ENCODE measurements around the gene LDLRAD4.
"Not testable (repeated sequence)": the region's sequence is repeated elsewhere in the genome, so short reads cannot be mapped to it uniquely, and the experiment has no call there.

The LDLRAD4 gene

DNA sequence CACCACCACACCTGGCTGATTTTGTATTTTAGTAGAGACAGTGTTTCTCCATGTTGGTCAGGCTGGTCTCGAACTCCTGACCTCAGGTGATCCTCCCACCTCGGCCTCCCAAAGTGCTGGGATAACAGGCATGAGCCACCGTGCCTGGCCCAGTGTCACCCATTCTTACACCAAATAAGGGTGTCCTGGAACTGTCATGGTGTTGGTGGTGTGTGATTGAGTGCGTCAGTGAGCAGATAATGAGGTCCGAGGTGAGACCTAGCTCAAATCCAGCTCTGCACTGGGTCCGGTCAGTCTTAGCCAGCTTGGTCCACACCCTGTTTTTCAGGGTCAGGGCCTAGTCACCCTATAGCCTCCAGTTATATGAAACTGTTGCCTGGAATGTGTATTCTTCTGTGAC, 270.7 kb downstream of the LDLRAD4 start:
- DNase-seq (ENCODE audit: low spot score) = not testable (repeated sequence)

DNA sequence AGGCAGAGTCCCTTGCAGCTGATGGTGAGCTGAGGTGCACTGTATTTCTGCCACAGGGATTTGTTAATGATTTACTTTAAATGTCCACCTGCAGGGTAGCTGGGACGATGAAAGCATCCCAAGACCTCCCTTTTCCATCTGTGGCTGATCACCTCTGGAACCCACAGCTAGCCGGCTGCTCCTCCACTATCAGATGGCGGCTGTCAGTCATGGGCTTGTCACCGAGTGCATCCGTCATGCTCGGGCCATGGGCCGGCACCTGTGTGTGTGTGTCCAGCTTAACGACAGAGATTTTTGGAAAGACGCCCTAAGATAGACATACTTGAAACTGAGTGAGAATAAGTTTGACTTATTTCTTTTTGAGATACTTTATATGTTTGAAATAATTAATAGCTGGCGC, 272.6 kb downstream of the LDLRAD4 start:
- no peak for DNase-seq (ENCODE audit: low spot score)

DNA sequence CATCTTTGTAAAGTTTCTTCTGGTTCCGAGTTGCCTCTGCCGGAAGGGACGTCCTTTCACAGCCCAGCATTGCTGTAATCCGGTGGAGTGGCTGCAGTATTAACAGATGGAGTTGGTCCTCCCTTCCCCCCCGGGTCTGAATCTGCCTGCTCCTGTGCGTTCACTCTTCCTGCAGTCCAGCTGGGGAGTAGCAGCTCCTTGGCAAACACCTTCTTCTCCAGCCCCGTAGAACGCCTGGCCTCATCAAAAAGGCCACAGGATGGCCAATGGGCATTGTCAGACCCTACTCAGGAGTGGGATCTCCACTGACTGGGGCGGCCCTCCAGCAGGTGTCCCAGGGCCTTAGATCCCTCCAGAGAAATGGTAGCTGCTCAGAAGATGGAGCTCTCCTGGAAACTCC, 273.8 kb downstream of the LDLRAD4 start:
- DNase-seq (ENCODE audit: low spot score) = no peak

DNA sequence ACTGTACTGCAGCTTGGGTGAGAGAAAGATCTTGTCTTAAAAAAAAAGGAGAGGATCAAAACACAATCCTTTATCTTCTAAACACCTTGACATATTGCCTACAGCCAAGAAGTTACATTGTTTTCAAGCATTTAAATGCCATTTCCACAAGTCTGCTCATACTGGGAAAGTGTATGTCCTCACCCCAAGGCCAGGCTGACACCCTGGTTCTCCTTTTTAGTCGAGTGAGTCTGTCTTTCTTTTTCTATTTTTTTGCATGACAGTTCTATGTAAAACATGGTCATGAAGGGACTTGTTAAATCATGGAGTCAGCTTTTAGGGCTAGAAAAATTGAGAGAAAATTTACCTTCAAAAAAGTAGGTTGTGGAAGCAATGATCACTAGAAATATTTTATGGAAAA, 274.5 kb downstream of the LDLRAD4 start:
- DNase-seq (ENCODE audit: low spot score) = no peak

DNA sequence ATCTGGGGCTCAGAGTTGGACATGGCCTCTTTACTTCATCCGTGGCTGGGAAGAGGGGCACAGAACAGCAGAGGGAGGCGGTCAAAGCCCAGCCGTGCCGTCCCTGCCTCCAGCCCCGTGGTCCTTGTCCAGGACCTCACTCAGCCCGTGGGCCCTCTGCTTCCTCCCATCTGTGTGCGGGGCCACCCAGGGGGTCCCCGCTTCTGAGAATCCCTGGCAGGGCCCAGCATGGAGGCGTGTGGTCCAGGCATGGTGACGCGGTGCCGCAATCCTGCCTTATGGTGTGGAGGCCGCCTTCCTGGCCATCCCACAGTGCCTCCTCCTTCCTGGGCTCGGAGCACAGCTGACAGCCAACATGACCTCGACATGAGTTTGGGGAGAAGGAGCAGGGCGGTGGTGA, 275.2 kb downstream of the LDLRAD4 start:
- no peak for DNase-seq (ENCODE audit: low spot score)

DNA sequence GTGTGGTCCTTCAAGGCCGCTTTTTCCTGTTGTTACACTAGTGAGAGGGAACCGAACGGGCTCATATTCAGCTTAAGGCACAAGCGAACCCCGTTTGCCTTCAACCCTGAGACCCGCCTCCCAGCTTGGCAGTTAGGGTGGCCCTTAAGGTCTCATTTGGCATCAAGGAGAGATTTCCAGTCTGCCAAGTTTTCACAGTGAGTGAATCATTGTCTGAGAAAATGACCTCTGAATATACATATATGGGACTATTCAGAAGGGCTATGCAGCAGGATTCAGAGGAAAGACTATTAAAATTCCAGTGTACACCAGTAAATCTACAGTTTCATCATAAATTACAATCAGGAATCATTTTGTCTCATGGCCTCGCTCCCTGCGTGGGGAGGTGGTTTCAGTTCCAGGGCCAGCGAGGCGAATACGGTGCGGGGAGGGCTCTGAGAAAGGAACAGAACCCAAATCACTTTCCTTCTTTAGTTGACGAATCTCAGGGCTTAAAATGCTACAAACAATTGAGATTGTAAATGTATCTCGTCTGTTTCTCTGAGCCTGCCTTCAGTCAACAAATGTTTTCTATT, 276.4 kb downstream of the LDLRAD4 start:
- DNase-seq (ENCODE audit: low spot score) = no peak

DNA sequence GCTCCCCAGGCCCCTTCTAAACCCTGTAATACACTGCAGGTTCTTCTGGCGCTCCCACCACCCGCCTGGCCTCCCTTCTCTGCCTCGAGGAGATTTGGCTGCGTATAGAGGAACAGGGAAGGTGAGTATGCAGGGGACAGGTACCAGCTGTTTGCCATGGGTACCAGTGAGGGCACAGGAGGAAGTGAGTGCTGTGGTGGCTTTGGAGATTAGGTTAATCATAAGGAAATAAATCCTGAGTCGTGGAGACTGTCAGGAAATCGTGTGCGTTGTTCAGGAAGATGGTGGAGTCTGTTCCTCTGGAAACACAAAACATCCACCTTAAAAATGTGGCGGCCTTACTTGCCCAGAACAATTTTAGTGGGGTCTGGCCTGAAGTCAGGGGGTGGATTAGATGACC, 277.4 kb downstream of the LDLRAD4 start:
- DNase-seq (ENCODE audit: low spot score) = no peak

DNA sequence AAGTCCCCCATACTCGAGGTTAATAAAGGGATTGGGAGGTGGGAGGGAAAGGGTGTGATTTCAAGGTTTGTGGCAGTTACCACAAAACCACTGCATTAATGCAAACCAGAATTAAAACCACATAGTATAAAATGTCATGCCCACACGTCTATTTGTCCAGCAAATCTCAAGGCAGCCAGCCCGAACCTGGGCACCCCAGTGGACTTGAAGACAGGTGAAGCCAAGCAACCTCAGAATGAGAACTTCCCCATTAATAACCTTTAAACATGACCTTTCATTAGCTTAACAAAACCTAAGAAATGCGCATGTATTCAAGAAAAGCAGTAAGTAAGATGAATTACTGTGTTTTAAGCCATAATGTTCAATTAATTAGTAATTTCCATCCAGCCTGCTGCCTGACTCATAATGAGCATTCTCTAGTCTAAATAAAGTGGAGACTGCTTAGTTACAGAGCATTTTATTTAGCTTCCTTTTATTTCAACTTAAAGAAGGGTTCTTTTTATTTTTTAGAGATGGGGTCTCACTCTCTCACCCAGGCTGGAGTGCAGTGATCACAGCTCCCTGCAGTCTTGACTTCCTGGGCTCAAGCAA, 278.2 kb downstream of the LDLRAD4 start:
- DNase-seq (ENCODE audit: low spot score) = no peak

DNA sequence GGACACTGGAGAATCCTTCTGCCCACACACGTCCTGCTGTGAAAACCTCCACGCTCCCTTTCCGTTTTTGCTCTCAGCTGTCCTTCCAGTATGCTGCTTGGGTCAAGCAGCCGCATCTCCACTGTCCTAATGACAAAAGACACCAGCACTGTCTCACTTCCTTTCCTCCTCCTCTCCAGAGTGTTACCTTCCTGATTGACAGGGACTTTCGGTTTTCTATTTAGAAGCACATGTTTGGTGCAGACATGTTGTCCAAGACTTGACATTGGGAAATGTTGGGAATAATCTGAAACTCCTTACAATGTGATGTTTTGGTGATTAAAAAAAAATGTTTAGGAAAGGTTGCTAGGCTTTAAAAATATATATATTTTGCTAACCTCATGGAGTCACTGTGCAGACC, 281.2 kb downstream of the LDLRAD4 start:
- no peak for DNase-seq (ENCODE audit: low spot score)

DNA sequence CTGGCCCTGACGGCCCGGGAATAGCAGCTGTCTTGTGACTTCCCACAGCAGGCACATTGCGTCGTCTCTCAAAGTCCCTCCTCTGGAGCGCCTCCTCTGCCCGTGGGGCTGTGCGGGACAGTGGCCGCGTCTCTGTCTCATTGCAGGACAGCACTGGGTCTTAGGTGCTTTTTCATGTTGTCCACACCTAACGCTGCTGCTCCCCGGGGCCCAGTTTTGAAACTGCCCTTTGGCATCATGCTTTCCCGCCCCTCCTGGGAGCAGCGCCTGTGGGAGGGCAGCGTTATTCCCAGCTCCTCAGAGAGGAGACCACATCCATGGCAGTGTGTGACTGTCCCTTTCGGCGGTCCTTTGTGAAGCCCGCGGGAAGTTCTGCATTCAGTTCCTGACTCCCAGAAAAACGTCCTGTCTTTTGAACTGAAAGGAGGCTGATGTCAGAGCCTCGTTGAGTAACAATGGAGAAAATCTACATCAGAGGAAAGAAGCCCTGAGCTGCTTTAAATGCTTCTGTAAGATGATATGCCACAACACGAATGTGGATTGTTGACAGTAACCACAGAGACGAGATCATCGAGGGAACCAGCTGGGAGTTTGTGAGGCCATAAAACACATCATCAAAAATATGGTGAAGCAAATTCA, 281.8 kb downstream of the LDLRAD4 start:
- DNase-seq (ENCODE audit: low spot score) = no peak

DNA sequence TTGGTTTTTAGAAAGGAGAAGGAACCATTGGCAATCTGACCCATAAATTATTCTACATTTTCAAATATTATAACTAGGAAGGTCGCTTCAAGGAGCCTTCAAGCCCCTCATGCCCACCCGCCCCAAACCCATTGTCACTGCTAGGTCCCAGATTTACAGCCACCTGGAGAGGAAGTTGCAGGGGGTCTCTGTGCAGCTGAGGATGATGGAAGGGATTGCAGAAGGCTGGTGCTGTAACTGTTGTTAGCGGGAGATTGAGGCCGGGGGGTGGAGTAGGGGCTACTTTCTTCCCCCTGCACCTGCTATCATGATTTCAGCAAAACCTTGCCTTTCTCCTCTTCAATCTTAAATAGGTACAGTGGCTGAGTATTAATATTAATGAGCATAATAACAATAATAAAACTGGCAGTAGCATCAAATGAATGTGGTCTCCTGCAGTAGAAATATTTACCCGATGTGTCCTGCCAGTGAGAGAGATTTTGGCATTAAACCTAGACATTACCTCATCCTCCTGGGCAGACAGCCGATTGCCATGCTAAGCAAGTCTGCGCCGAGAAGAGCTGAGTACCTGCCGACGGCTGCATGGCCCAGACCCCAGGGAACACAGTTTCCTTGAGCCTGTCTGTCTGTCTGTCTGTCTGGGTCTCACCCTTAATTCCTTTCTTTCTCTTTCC, 282.4 kb downstream of the LDLRAD4 start:
- DNase-seq (ENCODE audit: low spot score) = no peak

DNA sequence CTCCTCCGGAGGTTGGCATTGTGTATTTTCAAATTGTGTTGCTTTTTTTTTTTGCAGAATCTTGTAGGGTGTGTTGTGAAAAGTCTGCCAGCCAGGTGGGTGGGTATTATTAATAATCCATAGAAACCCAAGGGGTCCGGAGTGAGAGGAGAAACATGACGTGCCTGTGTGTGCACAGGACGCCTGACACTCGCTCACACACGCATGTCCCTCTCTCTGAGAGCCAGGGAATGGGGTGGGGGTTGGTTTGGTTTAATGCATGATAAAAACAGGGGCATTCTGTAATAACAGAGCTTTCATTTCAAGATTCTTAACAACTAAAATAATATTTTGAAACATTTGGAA, 283.0 kb downstream of the LDLRAD4 start:
- no peak for DNase-seq (ENCODE audit: low spot score)

DNA sequence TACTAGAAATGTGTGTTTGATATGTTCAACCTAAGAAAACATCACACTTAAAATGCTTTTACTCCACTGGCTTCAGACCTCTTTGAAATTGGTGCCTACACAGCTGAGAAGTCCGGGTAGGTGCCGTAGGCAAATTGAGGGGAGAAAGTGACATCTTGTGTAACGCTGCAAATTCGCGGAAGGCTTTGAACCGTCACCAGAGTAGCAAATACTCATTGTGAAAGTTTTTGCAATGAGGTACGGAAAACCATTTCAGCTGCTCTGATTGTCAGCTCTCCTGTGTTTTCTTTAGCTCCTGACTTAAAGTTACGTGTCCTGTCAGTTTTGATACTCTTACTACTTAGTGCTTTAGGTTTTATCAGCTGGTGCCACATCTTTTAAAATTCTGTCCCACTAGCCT, 283.3 kb downstream of the LDLRAD4 start:
- DNase-seq (ENCODE audit: low spot score) = no peak

DNA sequence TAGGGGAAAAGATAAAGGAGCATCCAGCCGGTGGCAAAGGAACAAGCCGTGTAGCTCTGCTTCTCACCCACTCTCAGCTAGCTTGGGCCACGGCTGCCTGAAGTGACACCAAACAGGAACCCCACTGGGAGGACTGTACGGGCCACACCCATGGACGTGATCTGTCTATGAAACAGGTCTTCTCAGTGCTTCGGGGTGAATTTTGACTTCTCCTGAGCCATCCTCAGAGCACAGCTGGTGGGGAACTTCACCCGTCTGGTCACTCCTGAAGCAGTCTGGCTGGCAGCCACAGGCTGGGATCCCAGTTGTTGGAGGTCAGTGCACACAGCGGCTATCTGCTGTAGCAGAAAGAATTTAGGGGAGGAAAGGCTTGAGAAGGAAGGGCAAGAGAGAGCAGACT, 284.0 kb downstream of the LDLRAD4 start:
- no peak for DNase-seq (ENCODE audit: low spot score)

DNA sequence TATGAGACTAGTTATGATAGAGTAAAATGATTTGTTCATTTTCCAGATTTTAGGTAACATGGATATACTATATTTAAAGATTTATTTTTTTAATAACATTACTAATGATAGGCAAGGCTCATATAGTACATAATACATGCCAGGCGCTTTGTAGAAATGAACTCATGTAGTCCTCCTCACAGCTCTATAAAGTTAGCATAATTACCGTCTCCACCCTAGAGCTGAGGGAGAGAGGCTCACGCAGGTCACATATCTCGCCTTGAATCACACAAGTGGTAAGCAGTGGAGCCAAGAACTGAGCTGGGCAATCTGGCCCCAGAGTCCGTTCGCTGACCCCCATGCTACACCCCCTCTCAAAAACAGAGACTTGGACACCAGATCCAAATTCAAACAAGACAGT, 285.3 kb downstream of the LDLRAD4 start:
- DNase-seq (ENCODE audit: low spot score) = no peak

DNA sequence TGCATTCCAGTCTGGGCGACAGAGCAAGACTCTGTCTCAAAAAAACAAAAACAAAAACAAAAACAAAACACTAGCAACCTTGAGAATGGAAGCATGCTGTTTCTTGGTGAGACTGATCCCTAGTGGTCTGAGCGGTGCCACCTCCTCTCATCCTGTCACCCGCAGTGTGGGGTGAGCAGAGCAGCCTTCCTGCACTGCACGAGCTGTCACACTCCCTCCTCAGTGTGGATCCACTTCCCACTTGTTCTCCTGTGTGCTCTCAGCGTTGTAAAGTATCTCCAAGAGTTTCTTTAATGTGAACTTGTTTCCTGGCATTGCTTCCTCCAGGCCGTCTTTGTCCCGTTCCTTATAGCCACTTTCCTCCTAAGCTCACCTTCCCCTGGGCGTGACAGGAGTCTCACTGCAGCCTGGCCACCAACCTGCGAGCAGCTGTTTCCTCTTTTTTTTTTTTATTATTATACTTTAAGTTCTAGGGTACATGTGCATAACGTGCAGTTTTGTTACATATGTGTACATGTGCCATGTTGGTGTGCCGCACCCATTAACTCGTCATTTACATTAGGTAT, 287.3 kb downstream of the LDLRAD4 start:
- DNase-seq (ENCODE audit: low spot score) = no peak

DNA sequence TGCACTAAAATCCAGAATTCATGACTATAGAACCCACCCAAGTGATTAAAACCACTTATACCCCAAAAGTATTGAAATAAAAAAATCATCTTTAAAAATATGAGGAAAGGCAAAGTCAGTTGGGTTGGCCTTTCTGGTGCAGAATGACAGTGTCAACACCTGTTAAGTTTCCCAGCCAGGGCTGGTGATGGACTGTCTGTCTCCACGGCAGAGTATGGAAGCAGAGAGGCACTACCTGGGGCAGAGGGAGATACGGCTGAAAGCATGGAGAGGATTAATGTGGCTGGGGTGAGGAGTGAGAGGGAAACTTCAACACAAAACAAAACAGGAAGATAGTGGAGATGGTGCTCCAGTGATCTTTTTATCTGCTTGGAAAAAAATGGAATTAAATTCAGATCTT, 292.0 kb downstream of the LDLRAD4 start:
- DNase-seq (ENCODE audit: low spot score) = no peak

DNA sequence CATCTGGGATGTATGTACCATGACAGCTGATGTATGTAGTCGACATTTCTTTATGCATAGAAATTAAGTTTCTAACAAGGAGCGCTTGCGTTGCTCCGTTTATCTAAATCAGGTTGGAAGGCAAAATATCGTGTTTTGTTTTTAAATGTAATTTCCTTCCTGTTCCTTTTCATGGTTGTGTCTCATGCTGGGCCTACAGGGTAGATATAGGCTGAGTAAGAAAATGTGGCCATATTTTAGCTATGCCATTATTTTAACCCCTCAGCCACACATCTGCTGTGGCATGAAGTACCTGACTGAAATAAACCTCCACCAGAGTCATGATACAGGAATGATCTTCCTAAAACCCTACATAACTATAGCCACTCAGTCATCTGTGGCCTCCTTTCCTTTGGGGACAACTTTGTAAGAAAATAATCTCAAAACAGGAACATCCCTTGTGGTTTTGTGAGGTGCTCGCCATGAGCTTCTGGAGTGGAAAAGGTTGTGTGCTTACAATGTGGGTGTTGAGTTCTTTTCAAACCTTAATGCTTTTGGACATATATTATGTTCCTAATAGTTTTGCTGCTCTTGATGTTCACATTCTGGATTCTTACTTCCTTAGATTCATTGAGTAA, 293.5 kb downstream of the LDLRAD4 start:
- DNase-seq (ENCODE audit: low spot score) = no peak

DNA sequence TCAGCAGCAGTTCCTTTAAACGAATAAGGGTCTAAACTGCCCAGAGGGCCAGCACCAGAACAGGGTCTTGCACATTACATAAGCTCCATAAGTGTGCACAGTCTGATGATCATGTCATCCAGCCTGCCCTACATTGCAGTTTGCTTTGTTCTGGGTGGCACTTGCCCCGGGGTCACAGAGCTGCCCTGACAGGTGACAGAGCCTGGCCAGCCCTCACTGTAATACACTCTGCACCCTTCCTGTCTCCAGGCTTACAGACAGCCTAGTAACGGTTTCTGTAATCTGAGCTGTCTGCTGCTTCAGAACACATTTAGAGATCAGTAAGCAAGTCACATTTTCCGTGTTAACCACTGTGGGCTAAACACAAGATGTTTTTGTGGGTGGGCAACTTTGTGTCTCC, 294.5 kb downstream of the LDLRAD4 start:
- no peak for DNase-seq (ENCODE audit: low spot score)

DNA sequence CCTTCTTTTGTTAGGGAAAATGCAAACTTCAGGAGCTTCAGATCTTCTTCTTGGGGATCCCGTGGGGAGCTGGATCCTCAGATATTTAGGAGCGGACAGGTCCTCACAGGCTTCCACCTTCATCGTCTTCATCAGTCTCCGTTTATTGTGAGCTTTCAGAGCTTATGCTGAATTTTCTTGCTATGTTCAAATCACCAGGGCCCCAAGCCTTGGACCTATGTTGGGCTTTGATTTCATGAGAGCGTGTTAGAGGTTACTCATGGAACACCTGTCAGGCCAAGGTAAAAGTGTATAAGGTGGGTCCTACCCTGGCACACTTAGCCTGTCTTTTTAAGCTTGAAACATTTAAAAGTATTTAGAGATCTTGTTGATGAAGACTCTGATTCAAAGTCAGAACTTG, 294.9 kb downstream of the LDLRAD4 start:
- DNase-seq (ENCODE audit: low spot score) = no peak

DNA sequence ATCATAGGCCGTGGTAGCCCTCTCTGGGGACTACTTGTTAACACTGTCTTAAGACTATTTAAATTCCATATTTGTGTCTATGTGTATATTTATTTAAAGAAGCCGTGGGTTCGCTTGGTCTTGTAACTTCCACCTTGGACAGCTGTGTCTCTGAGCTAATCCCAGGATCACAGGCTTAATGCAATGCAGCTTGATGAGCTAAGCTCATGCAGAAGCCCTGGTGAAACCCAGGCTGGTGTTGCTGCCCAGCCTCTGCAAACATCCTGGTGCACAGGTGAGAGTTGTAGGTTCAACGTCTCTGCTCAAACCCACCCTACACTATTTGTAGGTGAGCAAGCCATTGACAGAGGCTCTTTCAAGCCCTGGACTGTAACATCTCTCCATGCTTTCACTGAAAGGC, 296.0 kb downstream of the LDLRAD4 start:
- DNase-seq (ENCODE audit: low spot score) = no peak

DNA sequence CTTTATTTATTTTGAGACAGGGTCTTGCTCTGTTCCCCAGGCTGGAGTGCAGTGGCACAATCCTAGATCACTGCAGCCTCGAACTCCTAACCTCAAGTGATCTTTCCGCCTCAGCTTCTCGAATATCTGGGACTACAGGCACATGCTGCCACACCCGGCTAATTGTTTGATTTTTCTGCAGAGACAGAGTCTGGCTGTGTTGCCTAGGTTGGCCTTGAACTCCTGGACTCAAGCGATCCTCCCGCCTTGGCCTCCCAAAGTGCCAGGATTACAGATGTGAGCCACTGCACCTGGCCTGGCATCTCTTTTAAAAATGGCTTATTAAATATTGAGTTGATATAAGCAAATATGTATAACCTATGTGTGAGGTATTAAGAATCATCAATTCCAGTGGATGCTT, 298.3 kb downstream of the LDLRAD4 start:
- no peak for DNase-seq (ENCODE audit: low spot score)

DNA sequence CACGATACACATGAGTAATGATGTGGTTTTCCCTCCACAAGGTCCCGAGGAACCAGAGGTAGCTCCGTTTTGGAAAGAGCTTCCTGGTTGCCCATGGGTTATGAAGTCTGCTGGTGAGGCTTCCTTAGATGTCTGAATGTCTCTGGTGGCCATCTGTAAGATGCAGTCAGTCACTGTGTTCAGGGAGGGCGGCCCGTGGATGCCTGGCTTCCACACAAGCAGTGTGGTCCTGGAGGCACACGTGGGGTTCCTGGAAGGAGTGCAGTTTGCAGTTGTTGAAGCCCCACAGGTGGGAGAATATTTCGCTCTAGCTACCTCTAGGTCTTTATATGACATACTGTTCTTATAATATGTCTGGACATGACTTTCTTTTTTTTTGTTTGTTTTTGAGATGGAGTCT, 298.8 kb downstream of the LDLRAD4 start:
- DNase-seq (ENCODE audit: low spot score) = no peak
